GM21390 (cell line): ENCODE data around the gene TMEM52.
"Not testable (repeated sequence)": the region's sequence is repeated elsewhere in the genome, so short reads cannot be mapped to it uniquely, and the experiment has no call there.

Source experiments
- ATAC-seq: cut with Tn5 transposase; IDR thresholded peaks from one replicate; pipeline ENCODE4 v1.9.1; 2021; ENCODE audit not compliant: unreplicated experiment

The TMEM52 gene

GRCh38 chr1:1895456-1896336 lies 23.4 kb downstream of the TMEM52 start:
- ATAC-seq: no peak

GRCh38 chr1:1895060-1895418 lies 24.0 kb downstream of the TMEM52 start:
- no peak for ATAC-seq

GRCh38 chr1:1894354-1895059 lies 24.6 kb downstream of the TMEM52 start:
- no peak for ATAC-seq

- ATAC-seq: no peak
Observed at GRCh38 chr1:1893997-1894353, 25.1 kb downstream of the TMEM52 start.

- no peak for ATAC-seq
Observed at GRCh38 chr1:1893291-1893985, 25.6 kb downstream of the TMEM52 start.

- no peak for ATAC-seq
Observed at GRCh38 chr1:1892763-1893120, 26.3 kb downstream of the TMEM52 start.

- no peak for ATAC-seq
Observed at GRCh38 chr1:1892079-1892762, 26.9 kb downstream of the TMEM52 start.

GRCh38 chr1:1891349-1892078 lies 27.6 kb downstream of the TMEM52 start:
- no peak for ATAC-seq

- peak; percentile 59 for ATAC-seq
Observed at GRCh38 chr1:1890506-1891348, 28.4 kb downstream of the TMEM52 start, which contains the start of gene GNB1. TSS of gene GNB1 (minus strand) at chr1:1891087. CDS start at chr1:1825453, 65,634 bp downstream.

GRCh38 chr1:1889847-1890505 lies 29.1 kb downstream of the TMEM52 start:
- ATAC-seq: peak; percentile 35

- no peak for ATAC-seq
Observed at GRCh38 chr1:1889090-1889750, 29.9 kb downstream of the TMEM52 start.

GRCh38 chr1:1883890-1884289 lies 35.2 kb downstream of the TMEM52 start:
- ATAC-seq: not testable (repeated sequence)

GRCh38 chr1:1883092-1883873 lies 35.8 kb downstream of the TMEM52 start:
- no peak for ATAC-seq

- ATAC-seq: no peak
Observed at GRCh38 chr1:1881727-1882126, 37.4 kb downstream of the TMEM52 start.

GRCh38 chr1:1880617-1881312 lies 38.3 kb downstream of the TMEM52 start:
- ATAC-seq: no peak

GRCh38 chr1:1879942-1880341 lies 39.1 kb downstream of the TMEM52 start:
- no peak for ATAC-seq

GRCh38 chr1:1877865-1878436 lies 41.1 kb downstream of the TMEM52 start:
- no peak for ATAC-seq
